Skin of body (tissue), 2 donors: ENCODE data around the gene ZC2HC1C. TPM values are rescaled to one million over a fixed set of nuclear protein-coding genes. Genes with fewer than 3 reads are reported as not detected.
A peak's percentile ranks its signal among the peaks of the same experiment; 100 is the strongest.

ENCODE experiments used
- DNase-seq: peaks from one replicate; lab custom pipeline; 2025; lab: John Stamatoyannopoulos, UW
- total RNA-seq: library from RNA; depleted of rRNA; stranded (reverse); fragments of >200 nt; gene quantifications from one replicate; pipeline ENCODE4 v1.2.3, GENCODE V29; 2014

The ZC2HC1C gene, protein sequence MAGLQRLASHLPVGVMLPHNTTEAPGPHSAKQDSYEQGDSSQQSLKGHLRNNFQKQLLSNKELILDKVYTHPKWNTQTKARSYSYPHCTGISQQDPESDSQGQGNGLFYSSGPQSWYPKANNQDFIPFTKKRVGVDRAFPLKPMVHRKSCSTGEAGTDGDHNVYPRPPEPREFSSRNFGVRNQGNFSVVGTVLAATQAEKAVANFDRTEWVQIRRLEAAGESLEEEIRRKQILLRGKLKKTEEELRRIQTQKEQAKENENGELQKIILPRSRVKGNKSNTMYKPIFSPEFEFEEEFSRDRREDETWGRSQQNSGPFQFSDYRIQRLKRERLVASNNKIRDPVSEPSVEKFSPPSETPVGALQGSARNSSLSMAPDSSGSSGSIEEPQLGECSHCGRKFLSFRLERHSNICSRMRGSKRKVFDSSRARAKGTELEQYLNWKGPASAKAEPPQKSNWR
- total RNA-seq: 0.59 TPM

DNA sequence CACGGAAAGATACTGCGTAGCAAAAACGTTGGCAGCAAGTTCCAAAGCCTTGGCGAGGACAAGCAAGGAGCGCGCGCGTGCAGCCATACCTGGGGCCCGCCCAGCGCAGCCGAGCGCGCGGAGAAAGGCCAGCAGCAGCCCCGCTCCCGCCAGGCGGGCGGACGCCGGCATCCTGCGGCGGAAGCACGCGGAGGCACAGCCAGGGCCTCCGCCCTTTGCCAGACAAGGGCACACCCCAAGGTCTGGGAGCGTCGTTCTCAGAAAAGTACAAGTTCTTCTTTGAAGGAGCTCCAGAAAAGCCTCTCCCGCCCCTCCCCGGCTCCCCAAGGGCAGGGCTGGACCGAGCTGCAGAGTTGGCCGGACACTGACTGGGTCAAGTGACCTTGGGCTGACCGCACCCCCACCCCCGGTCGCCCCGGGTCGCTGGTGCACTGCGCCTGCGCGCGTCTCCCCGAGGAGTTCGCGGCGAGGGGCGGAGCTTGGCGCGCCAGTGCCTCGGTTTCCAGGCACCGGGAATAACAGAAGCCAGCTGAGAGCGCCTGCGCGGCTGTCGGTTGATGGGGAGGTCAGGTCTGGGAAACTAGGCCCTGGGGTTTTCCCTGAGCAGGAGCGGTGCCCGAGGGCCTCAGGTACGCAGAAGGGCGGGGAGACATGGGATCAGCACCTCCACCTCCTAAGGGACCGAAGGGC lies at the start of gene ZC2HC1C:
Gene ZC2HC1C, plus strand, starts transcription at position 521 of the 690 bp plus-strand sequence. CDS start 933 bp downstream, outside the sequence.
- peak; percentile 91 for DNase-seq

DNA sequence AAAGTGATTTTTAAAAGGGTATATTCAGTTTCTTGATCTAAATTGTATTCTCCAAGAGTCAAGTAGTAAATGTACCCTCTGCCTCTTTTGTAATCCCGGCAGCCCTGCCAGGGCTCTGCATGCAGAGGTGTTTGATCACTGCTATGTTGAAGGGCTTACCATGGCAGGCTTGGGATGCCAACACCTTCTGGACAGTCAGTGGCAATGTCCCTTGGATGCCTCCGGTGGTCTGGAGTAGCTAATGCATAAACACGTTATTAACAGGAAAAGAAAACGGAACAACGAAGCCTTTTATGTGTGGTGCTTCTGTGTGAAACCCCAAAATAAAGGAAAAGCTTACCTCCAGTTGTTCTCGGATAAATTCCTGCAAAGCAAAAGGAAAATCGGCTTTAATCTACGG lies 46.8 kb upstream of the ZC2HC1C start:
- DNase-seq: no peak

DNA sequence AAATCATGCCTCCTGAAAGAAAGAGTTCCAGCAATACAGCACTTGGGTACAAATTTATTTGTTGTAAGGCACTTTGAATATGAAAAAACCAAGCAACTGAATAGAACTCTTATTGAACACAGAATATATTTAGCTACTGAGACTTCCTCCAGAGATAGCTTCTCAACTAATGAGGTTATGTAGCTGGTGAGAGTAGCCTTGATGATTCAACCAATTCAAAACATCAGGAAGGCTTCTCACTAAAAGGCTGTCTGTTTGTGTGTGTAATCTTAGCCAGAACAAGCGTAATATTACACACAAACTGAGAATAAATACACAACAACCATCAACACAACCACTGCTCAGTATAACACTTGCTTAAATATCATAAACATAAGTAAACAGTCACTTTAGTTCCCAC lies 46.3 kb upstream of the ZC2HC1C start:
- no peak for DNase-seq

DNA sequence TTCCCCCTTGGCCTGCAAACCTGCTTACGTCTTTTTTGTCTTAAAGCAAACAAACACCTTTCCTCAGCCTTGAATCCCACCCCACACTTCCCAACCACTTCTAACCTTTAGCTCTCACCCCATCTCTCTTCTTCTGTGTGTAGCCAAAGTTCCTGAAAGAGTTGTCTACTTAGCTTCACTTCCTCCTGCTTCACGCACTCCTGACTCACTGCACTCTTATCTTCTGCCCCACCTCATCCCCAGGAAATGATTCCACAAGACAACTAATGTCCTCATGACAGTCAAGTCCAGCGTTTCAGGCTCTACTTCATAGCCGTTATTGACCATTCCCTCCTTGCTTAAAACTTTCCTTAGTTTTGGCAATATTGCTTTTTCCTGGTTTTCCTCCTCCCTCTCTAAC lies 44.4 kb upstream of the ZC2HC1C start:
- DNase-seq: no peak

DNA sequence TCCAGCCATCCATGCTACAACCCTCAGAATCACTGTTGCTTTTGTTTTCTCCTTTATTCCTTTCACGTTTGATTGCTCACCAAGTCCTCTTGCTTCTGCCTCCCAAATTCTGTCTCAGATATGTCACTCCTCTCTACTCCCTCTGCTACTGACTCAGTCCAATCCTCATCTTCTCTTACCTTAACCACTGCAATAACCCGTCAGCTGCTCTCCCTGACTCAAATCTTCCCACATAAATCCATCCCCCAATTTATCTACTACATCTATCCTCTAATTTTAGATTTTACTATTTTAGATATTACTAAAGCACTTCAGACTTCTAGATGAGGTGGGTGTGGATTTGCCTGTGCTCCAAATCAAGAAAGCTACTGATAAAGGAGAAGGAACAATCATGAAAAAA lies 43.6 kb upstream of the ZC2HC1C start:
- no peak for DNase-seq

DNA sequence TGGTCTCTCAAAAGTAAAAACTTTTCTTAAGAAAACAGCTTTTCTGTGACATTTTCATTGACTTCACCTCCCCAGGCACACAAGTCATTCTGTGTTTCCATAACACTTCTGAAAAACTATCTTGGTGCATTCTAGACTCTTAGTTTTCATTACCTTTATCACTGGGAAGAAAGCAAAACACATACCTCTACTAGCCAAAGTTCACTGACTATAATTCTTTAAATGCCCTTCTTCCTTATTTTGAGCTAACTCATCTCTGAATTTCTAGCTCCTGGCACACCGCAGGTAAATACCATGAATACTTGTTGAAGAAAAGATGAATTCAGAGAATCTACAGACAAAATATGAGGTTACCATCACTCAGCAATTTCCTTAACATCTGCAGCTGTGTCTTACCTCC lies 39.3 kb upstream of the ZC2HC1C start:
- no peak for DNase-seq

DNA sequence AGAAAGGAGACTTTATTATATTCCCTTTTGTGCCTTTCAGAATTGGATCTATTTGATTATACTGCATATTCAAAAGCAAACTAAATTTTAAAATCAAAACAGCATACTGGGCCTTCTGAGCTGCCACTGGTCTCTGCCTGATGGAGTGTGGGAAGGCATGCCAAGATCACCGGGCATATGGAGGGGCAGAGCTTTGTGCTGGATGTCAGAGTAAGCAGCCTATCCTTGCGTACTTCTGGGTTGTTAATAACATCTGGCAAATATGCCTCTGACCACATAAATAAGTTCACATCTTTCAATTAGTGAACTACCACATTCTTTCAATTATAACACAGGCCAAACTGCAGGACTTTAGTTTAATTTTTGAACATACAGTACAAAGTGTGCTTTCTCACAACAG lies 36.5 kb upstream of the ZC2HC1C start:
- no peak for DNase-seq

DNA sequence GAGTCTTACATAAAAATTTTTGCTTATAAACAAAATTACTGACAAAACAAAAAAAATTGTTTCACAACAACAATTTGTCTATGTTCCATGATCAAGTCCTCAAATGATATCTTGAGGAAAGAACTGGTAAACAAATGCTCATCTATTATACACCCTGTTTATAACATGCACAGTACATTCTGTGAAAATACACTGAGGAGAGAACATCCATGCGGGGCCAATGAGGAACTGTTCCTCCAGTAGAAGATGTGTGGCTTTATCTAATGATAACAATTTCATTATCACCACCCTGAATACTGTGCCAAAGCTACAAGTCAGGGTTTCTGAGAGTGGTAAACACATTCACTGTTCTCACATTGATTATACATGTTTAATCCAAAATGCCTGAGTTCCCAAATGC lies 28.9 kb upstream of the ZC2HC1C start:
- DNase-seq: no peak

DNA sequence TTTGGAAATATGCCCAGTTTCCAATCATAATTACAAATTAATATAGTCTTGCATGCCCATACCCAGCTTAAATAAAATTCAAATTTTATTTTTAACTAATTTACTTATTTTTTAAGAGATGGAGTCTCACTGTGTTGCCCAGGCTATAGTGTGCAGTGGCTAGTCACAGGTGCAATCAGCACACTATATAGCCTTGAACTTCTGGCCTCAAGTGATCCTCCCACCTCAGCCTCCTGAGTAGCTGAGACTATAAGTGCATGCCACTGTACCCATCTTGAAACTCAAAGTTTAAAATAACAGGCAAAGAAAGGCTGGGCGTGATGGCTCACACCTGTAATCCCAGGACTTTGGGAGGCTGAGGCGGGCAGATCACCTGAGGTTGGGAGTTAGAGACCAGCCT lies 28.5 kb upstream of the ZC2HC1C start:
- no peak for DNase-seq

DNA sequence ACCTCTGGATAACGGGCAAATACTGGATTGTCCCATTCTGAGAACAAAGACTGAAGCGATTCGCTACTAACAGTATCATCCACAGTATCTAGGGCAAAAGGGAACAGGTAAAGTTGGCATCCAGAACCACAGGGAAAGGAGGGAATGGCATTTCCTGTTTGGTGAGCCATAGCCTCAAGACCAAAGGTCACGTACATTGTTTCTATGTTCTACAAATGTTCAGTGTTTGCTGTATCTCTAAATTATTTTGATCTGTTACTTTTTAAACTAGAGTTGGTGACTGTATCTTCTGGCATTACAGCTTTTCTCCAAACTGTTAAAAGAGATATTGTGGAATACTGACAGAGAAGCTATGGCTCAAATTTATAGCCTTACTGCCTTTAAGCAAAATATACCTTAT lies 27.8 kb upstream of the ZC2HC1C start:
- DNase-seq: no peak

DNA sequence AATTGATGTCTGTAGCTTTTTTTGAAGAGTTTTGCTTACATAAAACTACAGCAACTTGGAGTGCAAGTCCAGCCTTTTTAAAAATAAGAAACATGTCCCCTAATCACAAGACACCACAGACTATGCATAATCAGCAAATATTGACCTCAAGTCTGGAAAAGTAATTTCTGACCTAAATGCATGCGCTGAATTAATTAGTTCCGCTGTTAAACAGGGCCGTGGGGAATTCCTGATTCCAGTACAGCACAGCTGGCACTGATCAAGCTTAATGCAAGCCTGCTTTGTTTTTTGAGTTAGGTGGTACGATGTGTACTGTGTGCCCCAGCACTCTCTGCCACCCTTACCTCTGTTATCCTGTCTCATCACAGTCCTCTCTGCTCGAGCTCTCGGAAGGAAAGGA lies 27.4 kb upstream of the ZC2HC1C start:
- peak; percentile 5 for DNase-seq

DNA sequence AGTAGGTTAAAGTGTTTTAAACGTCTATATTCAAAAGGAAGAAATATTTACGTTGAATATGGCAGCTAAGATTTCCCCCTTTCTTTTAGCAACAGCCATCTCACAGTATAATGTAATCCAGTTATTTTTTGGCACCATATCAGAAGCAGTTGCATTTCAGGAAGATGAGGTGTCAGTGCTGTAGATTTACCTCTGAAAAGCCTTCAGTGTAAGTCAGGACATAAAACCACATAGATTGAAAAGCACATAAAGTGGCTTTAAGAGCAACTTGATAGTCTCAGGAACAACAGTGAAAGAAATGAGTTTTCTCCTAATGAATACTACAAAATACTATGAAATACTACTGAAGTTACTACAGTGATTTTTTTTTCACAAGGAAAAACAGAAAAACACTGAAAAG lies 25.1 kb upstream of the ZC2HC1C start:
- DNase-seq: no peak

DNA sequence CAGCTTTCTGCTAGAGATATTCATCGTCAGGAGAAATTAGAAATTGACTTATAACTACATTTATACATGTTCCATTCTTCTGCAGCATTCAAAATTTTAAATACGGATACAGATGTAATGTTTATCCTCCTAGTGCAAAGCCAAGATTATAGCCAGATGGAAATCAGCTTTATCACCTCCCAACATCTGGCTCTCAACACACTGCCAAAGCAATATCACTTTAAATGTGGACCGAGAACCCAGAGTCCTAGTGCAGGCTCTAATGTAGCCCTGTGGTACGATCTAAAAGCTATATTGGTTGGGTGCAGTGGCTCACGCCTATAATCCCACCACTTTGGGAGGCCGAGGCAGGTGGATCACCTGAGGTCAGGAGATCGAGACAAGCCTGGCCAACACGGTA lies 24.7 kb upstream of the ZC2HC1C start:
- peak; percentile 50 for DNase-seq

DNA sequence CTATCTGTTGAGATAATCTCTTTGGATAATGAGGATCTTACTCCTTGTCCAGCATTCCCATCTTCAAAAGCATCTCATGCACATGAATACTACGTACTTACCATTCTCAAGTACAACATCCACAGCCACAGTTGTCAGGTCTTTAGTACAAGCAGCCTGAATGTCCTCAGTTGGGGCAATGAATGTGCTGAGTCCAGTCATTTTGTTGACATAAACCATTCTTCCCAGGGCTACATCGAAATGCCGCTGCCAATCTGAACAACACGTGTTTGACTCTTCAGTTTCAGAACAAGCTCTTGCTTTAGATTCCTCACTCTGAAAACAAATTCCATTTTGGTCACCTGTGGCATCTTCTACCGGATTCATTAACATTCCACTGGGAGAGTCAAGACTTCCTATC lies 23.2 kb upstream of the ZC2HC1C start:
- DNase-seq: no peak

DNA sequence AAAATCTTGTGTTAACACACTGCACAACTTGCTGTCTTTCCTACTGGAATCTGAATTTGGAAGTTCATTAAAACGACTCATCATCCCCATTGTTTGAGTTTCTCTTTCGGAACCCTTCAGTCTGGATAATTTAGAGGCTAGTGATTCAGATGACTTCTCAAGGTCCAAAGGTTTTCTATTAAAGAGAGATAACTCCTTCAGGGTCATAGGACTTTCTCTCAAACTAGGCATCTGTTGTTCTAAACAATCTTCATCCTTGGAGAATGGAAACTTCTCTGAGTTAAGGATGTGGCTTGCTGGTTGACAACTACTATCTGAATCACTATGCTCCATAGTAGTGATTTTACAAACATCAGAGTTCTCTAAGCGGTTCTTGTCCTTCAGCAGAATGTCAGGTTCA lies 22.5 kb upstream of the ZC2HC1C start:
- no peak for DNase-seq

DNA sequence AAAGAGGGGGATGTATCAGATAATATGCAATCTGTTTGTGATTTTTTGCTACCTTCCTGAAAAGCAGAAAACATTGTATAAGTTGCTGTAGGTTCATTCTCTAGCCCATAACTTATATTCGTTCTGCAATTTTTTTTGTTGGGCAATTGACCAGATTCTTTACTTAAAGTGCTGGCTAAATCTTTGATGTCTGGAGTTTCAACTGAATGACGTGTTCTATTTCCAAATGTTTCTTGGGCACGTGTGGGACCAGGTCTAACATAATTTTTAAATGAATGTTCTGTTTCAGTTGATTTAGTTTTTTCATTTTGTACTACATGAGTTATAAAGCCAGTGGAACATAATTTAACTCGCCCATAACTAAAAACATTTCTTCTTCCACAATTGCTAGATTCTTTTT lies 21.9 kb upstream of the ZC2HC1C start:
- no peak for DNase-seq

DNA sequence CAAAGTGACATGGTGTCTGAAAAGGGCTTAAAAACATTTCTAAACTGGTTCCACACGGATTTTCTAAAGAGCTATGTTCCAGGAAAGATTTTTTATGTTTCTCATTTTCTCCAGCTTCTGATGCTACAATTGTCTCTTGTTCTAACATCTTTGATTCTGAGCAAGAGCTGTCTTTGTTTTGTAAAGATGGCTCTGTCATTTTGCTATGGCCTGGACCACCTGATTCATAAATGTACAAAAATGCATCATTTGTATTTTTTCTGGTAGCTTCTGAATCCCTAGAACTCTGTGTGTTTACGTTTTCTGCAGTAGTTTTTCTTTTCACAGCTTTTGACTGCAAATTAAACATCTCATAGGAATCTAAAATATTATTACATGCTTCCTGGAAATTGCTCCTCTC lies 21.3 kb upstream of the ZC2HC1C start:
- DNase-seq: no peak

DNA sequence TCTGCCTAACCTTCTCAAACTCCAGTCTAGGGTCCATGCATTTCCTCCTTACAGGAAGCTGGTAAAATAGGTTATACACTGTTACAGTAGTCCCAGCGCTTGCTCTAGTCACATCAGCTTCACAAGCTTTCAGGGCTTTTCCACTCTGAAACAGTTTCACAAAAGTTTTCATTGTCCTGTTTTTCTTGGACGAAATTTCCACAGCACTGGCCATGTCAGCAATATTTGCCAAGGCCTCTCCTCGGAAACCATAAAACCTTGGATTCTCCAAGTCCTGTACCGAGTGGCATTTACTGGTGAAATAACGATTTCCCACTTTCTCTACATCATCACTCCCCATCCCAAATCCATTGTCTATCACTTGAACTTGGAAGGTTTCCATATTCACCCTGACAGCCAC lies 20.3 kb upstream of the ZC2HC1C start:
- DNase-seq: no peak

DNA sequence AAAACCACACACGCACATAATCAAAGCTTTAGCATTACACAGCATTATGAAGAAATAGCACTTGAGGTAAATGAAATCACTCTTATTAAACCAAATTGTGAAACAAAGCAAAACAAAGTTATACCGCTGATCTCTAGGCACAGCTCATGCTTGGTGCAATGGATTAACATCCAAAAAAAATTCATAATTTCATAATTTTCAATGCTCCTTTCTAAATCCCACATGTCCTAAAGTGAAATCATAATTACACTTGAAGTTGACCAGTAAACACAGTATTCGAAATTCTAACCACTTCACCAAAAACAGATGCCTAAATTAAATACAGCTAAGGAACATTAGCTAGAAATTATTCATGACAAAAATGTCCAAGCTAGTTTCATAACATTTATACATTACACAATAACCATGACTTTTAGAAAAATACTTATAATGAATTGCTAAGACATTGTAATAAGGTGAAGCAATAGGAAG lies 19.7 kb upstream of the ZC2HC1C start:
- DNase-seq: no peak

DNA sequence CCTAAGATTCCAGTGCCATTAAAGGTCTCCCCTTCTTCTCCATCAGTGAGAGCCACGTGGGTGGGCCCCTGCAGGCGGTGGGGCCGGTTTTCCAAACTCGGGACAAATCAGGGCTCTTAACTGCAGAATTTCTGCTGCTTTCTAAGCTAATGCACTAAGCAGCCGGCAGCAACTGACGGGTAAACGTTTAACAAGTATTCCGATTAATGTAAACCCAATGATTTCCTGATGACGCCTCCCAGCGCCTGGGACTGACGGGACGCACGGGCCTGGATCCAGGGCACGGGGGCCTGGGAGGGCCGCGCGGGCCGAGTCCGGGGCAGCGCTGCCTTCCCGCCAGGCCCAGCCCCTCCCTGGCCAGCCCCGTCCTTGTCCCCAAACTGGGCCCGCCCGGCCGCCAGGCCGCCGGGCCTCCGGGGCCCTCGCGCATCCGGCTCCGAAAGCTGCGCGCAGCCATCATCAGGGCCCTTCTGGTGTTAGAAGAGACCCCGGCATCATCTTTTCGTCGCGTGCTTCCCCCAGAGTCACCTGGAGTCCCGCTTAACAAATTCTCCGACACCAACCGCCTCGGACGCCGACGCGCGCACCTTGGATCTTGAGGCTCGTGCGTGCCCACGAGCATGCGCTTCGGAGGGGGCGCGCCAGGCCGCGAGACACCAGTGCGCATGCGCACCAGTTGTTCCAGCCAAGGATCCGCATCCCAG lies 18.4 kb upstream of the ZC2HC1C start, which contains the start of gene MLH3:
Gene MLH3, minus strand, starts transcription at position 616 of the 704 bp plus-strand sequence. CDS start 1,812 bp downstream, outside the sequence.
- peak; percentile 72 for DNase-seq

DNA sequence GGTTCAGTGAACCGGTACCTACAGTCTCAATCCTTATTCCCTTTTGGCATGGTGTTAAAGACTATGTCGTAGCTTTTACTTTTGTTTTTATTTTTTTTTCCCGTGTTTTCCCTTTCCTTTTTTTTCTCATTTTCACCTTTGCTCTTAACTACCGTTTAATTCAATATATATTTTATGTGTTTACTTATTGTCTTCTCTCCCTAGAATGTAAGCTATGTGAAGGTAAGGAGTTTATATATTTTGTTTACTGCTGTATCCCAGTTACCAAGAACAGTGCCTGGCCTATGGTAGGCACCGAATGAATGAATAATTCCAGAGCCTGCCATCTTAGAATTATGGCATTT lies 17.9 kb upstream of the ZC2HC1C start:
- no peak for DNase-seq
